Activated T-cell treated with anti-CD3 and anti-CD28 coated beads, Interleukin-2, amount 50 U/mL, for 48 hours (primary cell): ENCODE results near the gene PDE12.

ENCODE experiments used
- DNase-seq, 2 experiments: peaks; one replicate each; pipeline ENCODE4 v3.0.0-alpha.2; 2020

Gene PDE12, protein sequence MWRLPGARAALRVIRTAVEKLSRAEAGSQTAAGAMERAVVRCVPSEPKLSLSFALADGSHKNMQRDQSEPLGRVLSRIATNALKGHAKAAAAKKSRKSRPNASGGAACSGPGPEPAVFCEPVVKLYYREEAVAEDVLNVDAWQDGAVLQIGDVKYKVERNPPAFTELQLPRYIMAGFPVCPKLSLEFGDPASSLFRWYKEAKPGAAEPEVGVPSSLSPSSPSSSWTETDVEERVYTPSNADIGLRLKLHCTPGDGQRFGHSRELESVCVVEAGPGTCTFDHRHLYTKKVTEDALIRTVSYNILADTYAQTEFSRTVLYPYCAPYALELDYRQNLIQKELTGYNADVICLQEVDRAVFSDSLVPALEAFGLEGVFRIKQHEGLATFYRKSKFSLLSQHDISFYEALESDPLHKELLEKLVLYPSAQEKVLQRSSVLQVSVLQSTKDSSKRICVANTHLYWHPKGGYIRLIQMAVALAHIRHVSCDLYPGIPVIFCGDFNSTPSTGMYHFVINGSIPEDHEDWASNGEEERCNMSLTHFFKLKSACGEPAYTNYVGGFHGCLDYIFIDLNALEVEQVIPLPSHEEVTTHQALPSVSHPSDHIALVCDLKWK

DNA sequence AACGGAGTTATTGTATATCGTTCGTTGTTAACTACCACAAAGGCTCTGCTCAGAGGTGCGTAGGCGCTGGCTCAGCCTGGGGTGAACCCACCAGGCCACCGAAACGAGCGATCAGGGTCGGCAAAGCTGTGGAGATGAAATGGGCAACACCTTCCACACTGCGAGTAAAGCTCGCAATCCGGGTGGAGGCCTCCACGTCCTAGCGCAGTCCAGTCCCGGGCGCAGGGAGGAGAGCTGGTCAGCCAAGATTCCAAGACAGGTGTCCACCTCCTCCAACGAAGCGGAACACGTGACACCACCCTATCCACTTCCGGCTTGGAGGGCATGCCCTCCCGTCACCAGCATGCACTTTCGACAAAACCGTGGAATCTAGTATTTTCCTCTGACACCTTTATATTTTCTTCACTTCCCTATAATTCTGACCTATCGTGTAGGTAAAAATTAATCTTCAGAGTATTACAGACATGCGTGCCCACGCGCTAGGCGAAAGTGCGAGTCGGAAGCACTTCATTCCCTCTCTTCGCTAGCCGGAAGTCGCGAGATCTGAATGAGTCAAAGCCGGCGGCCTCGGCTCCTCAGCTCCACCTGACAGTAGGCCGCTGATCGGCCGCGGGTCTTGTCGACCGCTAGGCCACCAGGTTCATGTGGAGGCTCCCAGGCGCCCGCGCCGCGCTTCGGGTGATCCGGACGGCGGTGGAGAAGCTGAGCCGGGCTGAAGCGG lies at the start of gene PDE12:
Gene PDE12, plus strand, starts transcription at position 537 of the 721 bp plus-strand sequence. Its CDS starts 106 bp downstream, at position 643.
- DNase-seq: peak; percentile 89 to 90

DNA sequence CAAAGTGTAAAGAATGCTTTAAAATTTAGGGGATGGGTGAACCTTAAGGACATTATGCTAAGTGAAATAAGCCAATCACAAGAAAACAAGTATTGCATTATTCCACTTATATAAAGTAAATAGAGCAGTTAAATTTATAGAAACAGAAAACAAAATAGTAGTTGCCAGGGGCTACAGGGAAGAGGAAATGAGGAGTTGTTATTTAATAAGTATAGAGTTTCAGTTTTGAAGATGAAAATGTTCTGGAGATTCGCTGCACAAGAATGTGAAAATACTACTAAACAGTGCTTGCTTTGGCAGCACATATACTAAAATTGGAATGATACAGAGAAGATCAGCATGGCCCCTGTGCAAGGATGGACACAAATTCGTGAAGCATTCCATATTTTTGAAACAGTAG lies 43.9 kb upstream of the PDE12 start:
- no peak for DNase-seq

DNA sequence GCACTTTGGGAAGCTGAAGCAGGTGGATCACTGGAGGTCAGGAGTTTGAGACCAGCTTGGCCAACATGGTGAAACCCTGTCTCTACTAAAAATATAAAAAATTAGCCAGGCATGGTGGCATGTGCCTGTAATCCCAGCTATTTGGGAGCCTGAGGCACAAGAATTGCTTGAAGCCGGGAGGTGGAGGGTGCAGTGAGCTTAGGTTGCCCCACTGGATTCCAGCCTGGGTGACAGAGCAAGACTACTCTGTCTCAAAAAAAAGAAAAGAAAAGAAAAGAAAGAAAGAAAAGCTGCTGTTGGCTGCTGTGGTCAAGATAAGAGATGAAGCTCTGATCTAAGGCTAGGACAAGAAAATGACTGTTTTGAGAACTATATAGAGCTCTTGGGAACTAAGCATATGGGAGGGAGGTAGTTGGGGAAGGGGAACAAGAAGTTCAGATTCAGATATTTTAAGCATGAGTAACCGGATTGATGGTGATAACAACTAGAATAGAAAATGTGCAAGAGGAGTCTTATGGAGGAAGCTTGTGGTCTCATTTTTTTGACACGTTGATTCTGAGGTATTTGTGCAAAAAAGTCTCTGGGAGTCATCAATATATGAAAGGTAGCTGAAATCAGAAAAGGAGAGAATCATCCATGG lies 37.7 kb upstream of the PDE12 start:
- no peak for DNase-seq

DNA sequence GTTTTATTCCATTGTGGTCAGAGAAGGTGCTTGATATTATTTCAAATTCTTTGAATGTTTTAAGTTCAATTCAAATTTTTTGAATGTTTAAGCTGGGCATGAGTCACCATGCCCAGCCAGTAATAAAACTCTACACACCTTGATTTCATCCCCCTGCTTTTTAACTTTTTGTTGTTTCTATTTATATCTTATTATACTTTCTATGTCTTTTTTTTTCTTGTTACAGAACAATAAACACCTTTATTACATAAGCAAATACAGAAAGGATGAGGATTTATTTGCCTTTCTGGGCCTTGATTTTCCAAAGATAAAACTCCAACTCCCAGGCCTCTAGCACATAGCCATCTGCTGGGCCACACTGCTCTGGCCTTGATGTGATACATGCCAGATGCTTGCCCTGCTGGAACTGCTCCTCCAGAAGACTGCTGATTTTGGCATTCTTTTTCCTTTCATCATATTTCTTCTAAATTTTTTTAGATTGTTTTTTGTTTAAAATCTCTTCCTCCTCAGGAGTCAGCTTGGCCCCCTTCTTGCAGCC lies 25.9 kb upstream of the PDE12 start:
- DNase-seq: no peak

DNA sequence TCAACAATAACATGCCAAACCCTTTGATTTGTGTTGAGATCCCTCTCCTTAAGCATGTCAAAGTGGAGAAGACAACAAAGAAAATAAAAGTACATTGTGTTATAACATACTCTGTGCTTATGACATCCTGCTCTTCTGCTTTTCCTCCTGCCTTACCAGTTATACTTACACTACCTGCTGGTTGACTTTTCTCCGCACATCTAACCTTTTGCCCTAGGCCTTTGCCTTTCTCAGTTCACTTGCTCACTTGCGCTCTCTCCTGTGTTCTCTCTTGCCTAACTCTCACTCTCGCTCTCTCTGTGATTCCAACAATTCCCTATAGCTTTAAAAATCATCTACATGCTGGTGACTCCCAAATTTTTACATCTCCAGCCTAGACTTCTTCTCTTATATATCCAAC lies 17.6 kb upstream of the PDE12 start:
- DNase-seq: no peak

DNA sequence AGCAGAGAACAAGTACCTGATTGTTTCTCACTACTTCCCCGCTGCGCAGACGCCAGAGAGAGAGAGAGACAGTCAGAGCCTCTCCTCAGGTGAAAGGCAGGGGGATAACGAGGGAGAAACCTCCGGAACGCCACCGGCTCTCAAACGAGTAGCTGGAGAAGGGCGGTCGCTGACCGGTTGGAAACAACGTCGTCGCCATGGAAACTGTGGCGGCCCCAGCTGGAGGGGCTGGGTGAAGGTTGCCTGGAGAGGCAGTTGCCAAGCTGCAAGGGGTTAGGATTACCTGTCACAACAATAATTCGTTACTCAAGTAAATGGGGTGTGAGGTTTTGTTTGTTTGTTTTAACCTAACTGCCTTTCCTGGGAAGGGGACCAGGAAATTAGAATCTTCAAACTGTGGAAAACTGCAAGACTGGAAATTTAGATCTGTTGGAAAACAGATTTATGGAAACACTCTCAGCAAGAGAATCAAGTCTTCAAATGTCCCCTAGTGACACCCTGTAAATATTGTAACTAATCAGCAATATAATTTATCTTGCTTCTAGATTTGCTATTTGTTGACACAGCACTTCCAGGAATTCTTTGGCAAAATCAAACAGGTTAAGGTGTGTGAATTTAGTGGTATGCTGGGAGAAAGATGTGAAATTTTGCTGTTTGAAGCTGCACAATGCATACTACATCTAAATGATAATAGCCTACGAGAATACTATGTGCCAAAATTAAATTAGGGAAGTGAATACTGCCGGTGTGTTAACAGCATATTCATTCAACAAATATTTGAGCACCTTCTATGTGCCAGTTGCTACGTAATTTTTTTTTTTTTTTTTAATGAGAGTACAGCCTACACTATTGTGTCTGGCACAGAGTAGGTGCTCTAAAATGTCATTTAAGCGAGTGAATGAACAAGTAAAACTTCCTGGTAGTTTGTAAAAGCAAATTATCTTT lies 11.6 kb upstream of the PDE12 start, which contains the start of gene DNAH12:
Gene DNAH12, minus strand, starts transcription at position 164 of the 945 bp plus-strand sequence. CDS start 1,474 bp downstream, outside the sequence.
- DNase-seq: peak; percentile 36 to 38

DNA sequence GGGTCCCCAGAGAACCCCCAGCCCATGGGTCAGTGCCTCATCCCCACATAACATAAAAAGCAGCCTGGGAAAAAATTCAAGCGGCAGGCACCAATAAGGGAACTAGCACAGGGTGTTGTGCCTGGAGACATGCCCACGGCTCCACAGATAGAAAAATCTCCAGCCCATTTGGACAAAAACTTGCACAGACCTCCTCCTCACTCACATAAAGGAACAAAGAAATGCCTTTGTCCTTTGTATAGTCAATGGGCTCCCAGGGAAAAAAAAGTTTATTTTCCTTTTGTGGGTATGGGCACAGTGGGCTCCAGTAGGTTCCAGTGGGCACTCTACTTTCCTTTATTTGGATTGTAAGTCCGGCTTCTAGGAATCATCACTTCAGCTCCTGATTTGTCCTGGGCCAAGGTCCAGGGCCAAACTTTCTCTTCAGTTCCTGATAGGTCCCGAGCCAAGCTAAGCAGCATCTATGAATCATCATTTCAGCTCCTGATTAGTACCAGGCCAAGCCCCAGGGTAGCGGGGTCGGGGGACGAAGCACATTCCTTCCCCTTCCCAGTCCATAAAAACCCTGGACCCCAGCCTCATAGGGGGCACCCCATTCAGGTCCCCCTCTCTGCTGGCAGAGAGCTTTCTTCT lies 10.3 kb upstream of the PDE12 start:
- no peak for DNase-seq

DNA sequence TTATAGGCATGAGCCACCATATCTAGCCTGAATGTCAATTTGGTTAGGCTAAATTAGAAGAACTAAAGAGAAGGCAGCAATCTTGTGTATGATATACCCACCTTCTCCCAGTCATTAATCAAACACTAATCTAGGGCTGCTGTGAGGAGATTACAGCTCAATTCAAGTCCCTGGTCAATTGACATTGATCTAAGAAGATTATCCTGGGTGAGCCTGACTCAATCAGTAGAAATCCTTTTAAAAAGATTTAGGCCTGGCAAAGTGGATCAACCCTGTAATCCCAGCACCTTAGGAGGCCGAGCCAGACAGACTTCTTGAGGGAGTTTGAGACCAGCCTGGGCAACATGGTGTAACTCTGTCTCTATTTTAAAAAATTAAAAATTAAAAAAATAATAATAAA lies 9.5 kb upstream of the PDE12 start:
- no peak for DNase-seq

DNA sequence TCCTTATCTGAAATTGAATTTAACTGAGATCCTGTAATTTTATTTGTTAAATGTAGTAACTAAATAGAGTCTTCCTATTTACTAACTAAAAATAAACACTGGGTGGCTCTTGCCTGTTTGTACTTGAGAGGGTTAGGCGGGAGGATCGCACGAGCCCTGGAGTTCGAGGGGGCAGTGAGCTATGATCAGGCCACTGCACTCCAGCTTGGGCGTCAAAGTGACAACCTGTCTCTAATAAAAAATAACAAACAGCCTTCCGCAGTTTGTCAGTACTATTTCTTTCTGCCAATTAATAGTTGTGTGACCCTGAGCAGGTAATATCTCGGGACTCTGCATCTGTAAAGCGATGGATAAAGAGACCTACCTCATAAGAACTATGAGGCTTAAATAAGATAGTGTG lies 768 bp upstream of the PDE12 start:
- peak in 1 of 2 experiments; percentile 21 for DNase-seq

DNA sequence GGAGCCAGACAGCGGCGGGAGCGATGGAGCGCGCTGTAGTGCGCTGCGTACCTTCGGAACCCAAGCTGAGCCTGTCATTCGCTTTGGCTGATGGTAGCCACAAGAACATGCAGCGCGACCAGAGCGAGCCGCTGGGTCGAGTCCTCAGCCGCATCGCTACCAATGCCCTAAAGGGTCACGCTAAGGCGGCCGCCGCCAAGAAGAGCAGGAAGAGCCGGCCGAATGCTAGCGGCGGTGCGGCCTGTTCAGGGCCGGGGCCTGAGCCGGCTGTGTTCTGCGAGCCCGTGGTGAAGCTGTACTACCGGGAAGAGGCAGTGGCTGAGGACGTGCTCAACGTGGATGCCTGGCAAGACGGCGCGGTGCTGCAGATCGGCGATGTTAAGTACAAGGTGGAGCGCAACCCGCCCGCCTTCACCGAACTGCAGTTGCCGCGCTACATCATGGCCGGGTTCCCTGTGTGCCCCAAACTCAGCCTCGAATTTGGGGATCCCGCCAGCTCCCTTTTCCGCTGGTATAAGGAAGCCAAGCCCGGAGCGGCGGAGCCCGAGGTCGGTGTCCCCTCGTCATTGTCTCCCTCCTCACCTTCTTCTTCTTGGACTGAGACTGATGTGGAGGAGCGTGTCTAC lies 498 bp downstream of the PDE12 start:
- DNase-seq: peak in 1 of 2 experiments; percentile 66

DNA sequence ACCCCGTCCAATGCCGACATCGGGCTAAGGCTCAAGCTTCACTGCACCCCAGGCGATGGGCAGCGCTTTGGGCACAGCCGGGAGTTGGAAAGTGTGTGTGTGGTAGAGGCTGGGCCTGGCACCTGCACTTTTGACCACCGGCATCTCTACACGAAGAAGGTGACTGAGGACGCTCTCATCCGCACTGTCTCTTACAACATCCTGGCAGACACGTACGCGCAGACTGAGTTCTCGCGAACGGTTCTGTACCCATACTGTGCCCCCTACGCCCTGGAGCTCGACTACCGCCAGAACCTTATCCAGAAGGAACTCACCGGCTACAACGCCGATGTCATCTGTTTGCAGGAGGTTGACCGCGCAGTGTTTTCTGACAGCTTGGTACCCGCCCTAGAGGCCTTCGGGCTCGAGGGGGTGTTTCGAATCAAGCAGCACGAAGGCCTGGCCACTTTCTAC lies 1.0 kb downstream of the PDE12 start:
- DNase-seq: peak; percentile 62 to 69

DNA sequence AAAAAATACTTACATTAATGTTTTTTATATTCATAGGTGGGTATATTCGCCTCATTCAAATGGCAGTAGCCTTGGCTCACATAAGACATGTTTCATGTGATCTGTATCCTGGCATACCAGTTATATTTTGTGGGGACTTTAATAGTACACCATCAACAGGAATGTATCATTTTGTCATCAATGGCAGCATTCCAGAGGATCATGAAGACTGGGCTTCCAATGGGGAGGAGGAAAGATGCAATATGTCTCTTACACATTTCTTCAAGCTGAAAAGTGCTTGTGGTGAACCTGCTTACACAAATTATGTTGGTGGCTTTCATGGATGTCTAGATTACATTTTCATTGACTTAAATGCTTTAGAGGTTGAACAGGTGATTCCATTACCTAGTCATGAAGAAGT lies 3.5 kb downstream of the PDE12 start:
- DNase-seq: no peak

DNA sequence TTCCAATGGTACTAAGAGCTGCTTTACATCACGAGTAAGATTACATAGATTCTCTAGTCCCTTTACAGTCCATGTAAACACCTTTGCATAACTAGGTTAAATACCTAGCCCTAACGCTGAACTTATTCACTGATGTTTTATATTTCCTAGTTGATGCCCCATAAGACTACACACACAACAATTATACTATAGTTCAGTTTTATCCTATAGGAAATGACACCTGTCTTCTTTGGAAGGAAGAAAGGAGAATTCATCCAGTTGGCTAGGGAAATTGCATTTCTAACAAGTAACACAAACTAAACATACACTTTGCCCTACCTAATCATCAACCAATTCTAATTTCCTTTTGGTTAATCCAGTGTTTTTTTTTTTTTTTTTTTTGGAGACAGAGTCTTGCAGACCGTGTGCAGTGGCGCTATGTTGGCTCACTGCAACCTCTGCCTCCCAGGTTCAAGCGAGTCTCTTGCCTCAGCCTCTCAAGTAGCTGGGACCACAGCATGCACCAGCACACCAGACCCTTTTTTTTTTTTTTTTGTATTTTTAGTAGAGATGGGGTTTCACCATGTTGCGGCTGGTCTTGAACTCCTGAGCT lies 13.9 kb downstream of the PDE12 start:
- DNase-seq: no peak

DNA sequence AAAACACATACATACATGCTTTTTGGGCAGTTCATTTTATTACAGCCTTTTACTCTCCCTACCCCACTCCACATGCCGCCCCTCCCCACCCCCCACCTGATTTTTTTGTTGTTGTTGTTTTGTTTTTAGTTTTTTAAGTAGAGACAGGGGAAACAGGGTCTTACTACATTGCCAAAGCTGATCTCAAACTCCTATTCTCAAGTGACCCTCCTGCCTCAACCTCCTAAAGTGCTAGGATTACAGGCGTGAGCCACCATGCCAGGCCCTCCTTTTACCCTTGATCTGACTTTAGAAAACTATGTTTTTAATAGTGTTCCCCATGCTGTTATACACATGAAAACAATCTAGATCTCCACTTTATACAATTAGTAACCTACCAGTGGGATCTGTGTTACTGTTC lies 14.8 kb downstream of the PDE12 start:
- no peak for DNase-seq

DNA sequence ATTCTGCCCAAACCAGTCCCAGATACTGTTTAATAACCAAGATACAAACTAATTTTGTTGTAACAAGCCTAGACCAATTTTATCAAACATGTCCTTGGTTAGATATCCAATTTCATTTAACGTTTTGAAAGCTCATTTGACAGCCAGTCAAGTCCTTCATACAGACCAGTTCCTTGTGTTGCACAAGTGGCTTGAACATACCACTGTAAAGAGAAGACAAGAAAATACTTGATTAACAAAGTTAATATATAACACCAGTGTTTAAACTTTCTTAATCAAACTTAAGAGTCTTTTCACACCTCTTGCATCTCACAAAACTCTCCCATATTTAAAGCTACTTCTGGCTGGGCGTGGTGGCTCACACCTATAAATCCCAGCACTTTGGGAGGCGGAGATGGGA lies 16.0 kb downstream of the PDE12 start:
- no peak for DNase-seq

DNA sequence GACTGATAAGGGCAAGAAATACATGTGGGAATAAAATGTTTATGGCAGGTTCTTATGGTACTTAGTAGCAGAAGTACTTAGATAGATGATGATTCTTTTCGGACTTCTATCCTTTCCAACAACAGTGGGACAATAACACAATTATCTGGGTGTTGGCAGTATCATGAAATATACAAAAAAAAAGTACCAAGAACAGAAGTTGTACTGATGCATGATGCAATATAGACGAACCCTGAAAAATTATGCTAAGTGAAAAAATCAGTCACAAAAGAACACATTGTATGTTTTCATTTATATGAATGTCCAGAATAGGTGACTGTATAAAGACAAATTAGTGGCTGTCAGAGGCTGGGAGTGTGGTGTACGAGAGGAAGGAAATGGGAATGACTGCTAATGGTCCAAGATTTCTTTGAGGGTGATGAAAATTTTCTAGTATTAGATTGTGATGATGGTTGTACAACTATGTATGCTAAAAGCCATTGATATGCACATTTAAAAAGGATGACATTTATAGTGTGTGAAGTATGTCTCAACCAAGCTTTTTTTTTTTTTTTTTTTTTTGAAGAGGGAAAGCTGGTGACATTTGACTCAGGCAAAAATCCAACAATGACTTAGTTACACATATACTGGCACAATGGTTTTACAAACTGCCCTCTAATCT lies 20.0 kb downstream of the PDE12 start:
- DNase-seq: no peak

DNA sequence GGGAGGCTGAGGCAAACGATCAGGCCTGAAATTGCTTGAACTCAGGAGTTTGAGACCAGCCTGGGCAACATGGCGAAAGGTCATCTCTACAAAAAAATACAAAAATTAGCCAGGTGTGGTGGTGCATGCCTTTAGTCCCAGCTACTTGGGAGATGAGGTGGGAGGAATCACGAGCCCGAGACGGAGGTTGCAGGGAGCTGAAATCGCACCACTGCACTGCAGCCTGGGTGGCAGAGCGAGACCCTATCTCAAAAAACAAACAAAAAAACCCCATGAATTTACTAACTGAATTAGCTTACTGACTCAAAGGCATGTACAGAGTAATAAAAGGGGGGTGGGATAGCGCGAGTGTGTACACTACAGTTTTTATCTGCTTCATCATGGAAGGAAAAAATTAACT lies 21.7 kb downstream of the PDE12 start:
- DNase-seq: no peak

DNA sequence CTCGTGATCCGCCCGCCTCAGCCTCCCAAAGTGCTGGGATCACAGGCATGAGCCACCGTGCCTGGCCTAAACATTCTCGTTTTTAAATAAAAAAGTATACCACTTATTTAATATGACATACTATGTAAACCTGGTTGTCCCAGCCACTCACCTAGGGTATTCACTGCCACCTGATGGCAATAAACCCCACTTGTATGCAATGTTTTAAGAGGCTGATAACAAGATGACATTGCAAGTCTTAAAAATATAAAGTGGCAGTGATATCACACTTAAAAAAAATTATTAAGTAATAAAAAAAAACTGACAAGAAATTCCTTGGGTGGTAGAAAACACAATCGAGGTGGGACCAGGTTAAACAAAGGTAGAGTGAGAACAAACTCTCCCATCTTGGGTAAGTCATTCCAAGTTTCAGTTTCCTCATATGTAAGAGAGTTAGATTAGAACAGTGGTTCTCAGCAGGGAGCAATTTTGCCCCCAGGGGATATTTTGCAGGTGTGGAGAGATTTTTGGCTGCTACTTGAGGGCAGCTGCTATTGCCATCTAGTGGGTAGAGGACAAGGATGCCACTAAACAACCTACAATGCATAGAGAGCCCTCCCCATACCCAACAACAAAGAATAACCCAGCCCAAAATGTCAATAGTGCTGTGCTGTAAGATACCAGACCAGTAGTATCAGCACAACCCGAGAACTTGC lies 26.5 kb downstream of the PDE12 start:
- no peak for DNase-seq

DNA sequence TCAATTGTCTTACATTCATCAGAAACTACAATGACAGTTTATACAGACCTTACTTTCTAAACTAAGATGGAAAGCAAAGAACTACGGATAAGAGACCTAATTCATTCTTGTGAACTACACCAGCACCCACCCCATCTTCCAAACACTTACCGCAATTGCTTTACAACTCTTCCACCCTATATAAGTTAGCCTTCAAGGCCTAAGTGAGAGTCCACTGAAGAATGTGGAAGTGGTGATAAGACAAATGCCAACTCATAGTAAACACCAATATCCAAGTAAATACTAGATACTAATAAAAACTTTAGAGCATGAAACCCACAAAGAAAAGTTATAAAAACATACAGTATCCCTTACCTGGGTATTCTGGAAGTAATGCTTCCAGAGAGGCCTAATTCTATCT lies 27.5 kb downstream of the PDE12 start:
- DNase-seq: no peak
